HEK293 (cell line): ENCODE results near the gene SOCS4.
"Not testable (repeated sequence)": the region's sequence is repeated elsewhere in the genome, so short reads cannot be mapped to it uniquely, and the experiment has no call there.

Experiments
- CTCF ChIA-PET: fragments of 350-600 bp; formaldehyde crosslinking; extraction: SDS; loops from one replicate; lab custom pipeline; 2021; ENCODE audit warnings: antibody characterized with exemption; lab: Yijun Ruan, JAX
- POLR2A ChIA-PET: fragments of 300-600 bp; formaldehyde crosslinking; extraction: SDS; loops from one replicate; lab custom pipeline; 2020; ENCODE audit warnings: antibody characterized with exemption, inconsistent platforms; lab: Yijun Ruan, JAX
- H3K27ac ChIP-seq: fragments of 200-500 bp; sonication (Bioruptor generic); 2 replicates; pipeline ENCODE4 v1.5.1; 2014; ENCODE audit warnings: low read depth, low read length, control low read depth, inconsistent platforms; ENCODE audit errors: extremely low read depth
- H3K36me3 ChIP-seq, 2 experiments: fragments of 200-500 bp in 1 of 2; sonication (Bioruptor generic) in 1 of 2; 1 replicate in 1 of 2; 2 replicates in 1 of 2; pipeline ENCODE4 v1.5.1; 2014 to 2017; ENCODE audit warnings: inconsistent platforms in 2 of 2, low read length in 2 of 2; ENCODE audit not compliant: control insufficient read depth in 2 of 2, insufficient read depth in 1 of 2
- H3K4me1 ChIP-seq: fragments of 200-500 bp; sonication (Bioruptor generic); 2 replicates; pipeline ENCODE4 v1.5.1; 2014; ENCODE audit warnings: mild to moderate bottlenecking, low read length, inconsistent platforms; ENCODE audit not compliant: control insufficient read depth, insufficient read depth
- H3K4me3 ChIP-seq: 2 replicates; pipeline ENCODE4 v1.5.1; 2011; ENCODE audit warnings: low read depth, mild to moderate bottlenecking, control low read depth, low read length, moderate library complexity
- H3K9me3 ChIP-seq: fragments of 200-500 bp; sonication (Bioruptor generic); 2 replicates; pipeline ENCODE4 v1.5.1; 2014; ENCODE audit warnings: low read depth, low read length, inconsistent platforms; ENCODE audit not compliant: control insufficient read depth, insufficient read depth
- KLF1 ChIP-seq: fragments of 450-650 bp; formaldehyde crosslinking; IDR thresholded peaks from 2 replicates; pipeline ENCODE4 v1.5.1; 2016; ENCODE audit warnings: missing biosample characterization, missing genetic modification characterization
- PRDM1 ChIP-seq: fragments of 450-650 bp; formaldehyde crosslinking; IDR thresholded peaks from 2 replicates; pipeline ENCODE4; 2016; ENCODE audit warnings: missing biosample characterization, missing genetic modification characterization
- SCRT2 ChIP-seq: fragments of 450-650 bp; formaldehyde crosslinking; IDR thresholded peaks from 2 replicates; pipeline ENCODE4 v1.5.1; 2016; ENCODE audit warnings: missing biosample characterization, missing genetic modification characterization
- ZBTB1 ChIP-seq: fragments of 450-650 bp; formaldehyde crosslinking; IDR thresholded peaks from 2 replicates; pipeline ENCODE4 v1.5.1; 2016; ENCODE audit warnings: missing biosample characterization, missing genetic modification characterization
- ZBTB21 ChIP-seq: fragments of 450-650 bp; formaldehyde crosslinking; IDR thresholded peaks from 2 replicates; pipeline ENCODE4 v1.5.1; 2017; ENCODE audit warnings: missing biosample characterization, missing genetic modification characterization
- ZNF146 ChIP-seq: fragments of 450-650 bp; formaldehyde crosslinking; IDR thresholded peaks from 2 replicates; pipeline ENCODE4 v1.5.1; 2016; ENCODE audit warnings: missing biosample characterization, missing genetic modification characterization
- ZNF398 ChIP-seq: fragments of 450-650 bp; formaldehyde crosslinking; IDR thresholded peaks from 2 replicates; pipeline ENCODE4 v1.5.1; 2017; ENCODE audit warnings: missing biosample characterization, missing genetic modification characterization
- ZNF510 ChIP-seq: fragments of 450-650 bp; formaldehyde crosslinking; IDR thresholded peaks from 2 replicates; pipeline ENCODE4 v1.5.1; 2018; ENCODE audit warnings: mild to moderate bottlenecking, missing genetic modification characterization, missing biosample characterization; ENCODE audit not compliant: insufficient replicate concordance
- ZNF571 ChIP-seq: fragments of 450-650 bp; formaldehyde crosslinking; IDR thresholded peaks from 2 replicates; pipeline ENCODE4 v1.5.0; 2017; ENCODE audit warnings: missing biosample characterization, missing genetic modification characterization
- ZNF624 ChIP-seq: fragments of 450-650 bp; formaldehyde crosslinking; IDR thresholded peaks from 2 replicates; pipeline ENCODE4 v1.5.1; 2017; ENCODE audit warnings: missing biosample characterization, missing genetic modification characterization
- ZNF664 ChIP-seq: fragments of 450-650 bp; formaldehyde crosslinking; IDR thresholded peaks from 2 replicates; pipeline ENCODE4 v1.5.1; 2016; ENCODE audit warnings: missing biosample characterization, missing genetic modification characterization
- ZNF830 ChIP-seq: fragments of 450-650 bp; IDR thresholded peaks from 2 replicates; pipeline ENCODE4 v1.5.0; 2018; ENCODE audit warnings: missing biosample characterization, missing genetic modification characterization, low read depth, mild to moderate bottlenecking, moderate library complexity
- TF ChIP-seq, protein P1 (sequence below): fragments of 450-650 bp; formaldehyde crosslinking; IDR thresholded peaks from 2 replicates; pipeline ENCODE4 v1.5.1; 2016; ENCODE audit warnings: missing biosample characterization, missing genetic modification characterization
- TF ChIP-seq, protein P2 (sequence below): fragments of 450-650 bp; IDR thresholded peaks from 2 replicates; pipeline ENCODE4 v1.5.1; 2018; ENCODE audit warnings: missing biosample characterization, missing genetic modification characterization
- TF ChIP-seq, protein P3 (sequence below): fragments of 450-650 bp; formaldehyde crosslinking; IDR thresholded peaks from 2 replicates; pipeline ENCODE4 v1.5.1; 2016; ENCODE audit warnings: missing biosample characterization, missing genetic modification characterization
- TF ChIP-seq, protein P4 (sequence below): fragments of 450-650 bp; formaldehyde crosslinking; IDR thresholded peaks from 2 replicates; pipeline ENCODE4 v1.5.1; 2016; ENCODE audit warnings: missing biosample characterization, missing genetic modification characterization

Gene SOCS4

DNA sequence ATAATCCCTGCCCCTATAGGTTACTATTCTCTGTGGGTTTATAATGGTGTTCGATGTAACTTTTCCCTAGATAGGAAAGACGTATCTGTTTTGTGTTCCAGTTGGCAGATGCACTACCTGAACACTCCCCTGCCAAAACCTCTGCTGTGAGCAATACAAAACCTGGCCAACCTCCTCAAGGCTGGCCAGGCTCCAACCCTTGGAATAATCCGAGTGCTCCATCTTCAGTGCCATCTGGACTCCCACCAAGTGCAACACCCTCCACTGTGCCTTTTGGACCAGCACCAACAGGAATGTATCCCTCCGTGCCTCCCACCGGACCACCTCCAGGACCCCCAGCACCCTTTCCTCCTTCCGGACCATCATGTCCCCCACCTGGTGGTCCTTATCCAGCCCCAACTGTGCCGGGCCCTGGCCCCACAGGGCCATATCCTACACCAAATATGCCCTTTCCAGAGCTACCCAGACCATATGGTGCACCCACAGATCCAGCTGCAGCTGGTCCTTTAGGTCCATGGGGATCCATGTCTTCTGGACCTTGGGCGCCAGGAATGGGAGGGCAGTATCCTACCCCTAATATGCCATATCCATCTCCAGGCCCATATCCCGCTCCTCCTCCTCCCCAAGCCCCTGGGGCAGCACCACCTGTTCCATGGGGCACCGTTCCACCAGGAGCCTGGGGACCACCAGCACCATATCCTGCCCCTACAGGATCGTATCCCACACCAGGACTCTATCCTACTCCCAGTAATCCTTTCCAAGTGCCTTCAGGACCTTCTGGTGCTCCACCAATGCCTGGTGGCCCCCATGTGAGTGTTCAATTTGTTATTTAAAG is 35.7 kb downstream of the SOCS4 start:
- H3K4me1 ChIP-seq, result no peaks in the 10 kb centered on the region
- no peaks in the 10 kb centered on the region for H3K9me3 ChIP-seq
- POLR2A ChIA-PET, result interaction anchor here (1.2 kb wide), 1 partner anchor 10 kb away, joined by 3 read pairs; no protein-coding TSS in a partner anchor
- CTCF ChIA-PET, result interaction anchor here (1.2 kb wide), 1 partner anchor 11 kb away, joined by 3 read pairs; the partner anchor contains the start of gene MAPK1IP1L
- peaks cover 69 to 78% of the 10 kb centered on the region in 2 experiments for H3K36me3 ChIP-seq
- no peak for TF ChIP-seq PRDM1 (tag by site-specific recombination)
- TF ChIP-seq, protein P1, sequence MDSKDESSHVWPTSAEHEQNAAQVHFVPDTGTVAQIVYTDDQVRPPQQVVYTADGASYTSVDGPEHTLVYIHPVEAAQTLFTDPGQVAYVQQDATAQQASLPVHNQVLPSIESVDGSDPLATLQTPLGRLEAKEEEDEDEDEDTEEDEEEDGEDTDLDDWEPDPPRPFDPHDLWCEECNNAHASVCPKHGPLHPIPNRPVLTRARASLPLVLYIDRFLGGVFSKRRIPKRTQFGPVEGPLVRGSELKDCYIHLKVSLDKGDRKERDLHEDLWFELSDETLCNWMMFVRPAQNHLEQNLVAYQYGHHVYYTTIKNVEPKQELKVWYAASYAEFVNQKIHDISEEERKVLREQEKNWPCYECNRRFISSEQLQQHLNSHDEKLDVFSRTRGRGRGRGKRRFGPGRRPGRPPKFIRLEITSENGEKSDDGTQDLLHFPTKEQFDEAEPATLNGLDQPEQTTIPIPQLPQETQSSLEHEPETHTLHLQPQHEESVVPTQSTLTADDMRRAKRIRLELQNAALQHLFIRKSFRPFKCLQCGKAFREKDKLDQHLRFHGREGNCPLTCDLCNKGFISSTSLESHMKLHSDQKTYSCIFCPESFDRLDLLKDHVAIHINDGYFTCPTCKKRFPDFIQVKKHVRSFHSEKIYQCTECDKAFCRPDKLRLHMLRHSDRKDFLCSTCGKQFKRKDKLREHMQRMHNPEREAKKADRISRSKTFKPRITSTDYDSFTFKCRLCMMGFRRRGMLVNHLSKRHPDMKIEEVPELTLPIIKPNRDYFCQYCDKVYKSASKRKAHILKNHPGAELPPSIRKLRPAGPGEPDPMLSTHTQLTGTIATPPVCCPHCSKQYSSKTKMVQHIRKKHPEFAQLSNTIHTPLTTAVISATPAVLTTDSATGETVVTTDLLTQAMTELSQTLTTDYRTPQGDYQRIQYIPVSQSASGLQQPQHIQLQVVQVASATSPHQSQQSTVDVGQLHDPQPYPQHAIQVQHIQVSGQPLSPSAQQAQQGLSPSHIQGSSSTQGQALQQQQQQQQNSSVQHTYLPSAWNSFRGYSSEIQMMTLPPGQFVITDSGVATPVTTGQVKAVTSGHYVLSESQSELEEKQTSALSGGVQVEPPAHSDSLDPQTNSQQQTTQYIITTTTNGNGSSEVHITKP (tag by site-specific recombination), result no peak
- no peak for TF ChIP-seq ZNF146 (tag by site-specific recombination)
- TF ChIP-seq ZNF510 (tag by site-specific recombination), result no peak
- no peak for TF ChIP-seq ZNF571 (tag by site-specific recombination)
- TF ChIP-seq, protein P2, sequence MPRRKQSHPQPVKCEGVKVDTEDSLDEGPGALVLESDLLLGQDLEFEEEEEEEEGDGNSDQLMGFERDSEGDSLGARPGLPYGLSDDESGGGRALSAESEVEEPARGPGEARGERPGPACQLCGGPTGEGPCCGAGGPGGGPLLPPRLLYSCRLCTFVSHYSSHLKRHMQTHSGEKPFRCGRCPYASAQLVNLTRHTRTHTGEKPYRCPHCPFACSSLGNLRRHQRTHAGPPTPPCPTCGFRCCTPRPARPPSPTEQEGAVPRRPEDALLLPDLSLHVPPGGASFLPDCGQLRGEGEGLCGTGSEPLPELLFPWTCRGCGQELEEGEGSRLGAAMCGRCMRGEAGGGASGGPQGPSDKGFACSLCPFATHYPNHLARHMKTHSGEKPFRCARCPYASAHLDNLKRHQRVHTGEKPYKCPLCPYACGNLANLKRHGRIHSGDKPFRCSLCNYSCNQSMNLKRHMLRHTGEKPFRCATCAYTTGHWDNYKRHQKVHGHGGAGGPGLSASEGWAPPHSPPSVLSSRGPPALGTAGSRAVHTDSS (tag by site-specific recombination), result no peak
- no peak for TF ChIP-seq KLF1 (tag by site-specific recombination)
- no peak for TF ChIP-seq SCRT2
- TF ChIP-seq ZBTB1 (tag by site-specific recombination), result no peak
- no peak for TF ChIP-seq ZNF624 (tag by site-specific recombination)
- TF ChIP-seq ZNF664 (tag by site-specific recombination), result no peak
- TF ChIP-seq, protein P3, sequence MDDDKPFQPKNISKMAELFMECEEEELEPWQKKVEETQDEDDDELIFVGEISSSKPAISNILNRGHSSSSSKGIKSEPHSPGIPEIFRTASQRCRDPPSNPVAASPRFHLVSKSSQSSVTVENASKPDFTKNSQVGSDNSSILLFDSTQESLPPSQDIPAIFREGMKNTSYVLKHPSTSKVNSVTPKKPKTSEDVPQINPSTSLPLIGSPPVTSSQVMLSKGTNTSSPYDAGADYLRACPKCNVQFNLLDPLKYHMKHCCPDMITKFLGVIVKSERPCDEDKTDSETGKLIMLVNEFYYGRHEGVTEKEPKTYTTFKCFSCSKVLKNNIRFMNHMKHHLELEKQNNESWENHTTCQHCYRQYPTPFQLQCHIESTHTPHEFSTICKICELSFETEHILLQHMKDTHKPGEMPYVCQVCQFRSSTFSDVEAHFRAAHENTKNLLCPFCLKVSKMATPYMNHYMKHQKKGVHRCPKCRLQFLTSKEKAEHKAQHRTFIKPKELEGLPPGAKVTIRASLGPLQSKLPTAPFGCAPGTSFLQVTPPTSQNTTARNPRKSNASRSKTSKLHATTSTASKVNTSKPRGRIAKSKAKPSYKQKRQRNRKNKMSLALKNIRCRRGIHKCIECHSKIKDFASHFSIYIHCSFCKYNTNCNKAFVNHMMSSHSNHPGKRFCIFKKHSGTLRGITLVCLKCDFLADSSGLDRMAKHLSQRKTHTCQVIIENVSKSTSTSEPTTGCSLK (tag by site-specific recombination), result no peak
- TF ChIP-seq ZNF398 (tag by site-specific recombination), result no peak
- TF ChIP-seq, protein P4, sequence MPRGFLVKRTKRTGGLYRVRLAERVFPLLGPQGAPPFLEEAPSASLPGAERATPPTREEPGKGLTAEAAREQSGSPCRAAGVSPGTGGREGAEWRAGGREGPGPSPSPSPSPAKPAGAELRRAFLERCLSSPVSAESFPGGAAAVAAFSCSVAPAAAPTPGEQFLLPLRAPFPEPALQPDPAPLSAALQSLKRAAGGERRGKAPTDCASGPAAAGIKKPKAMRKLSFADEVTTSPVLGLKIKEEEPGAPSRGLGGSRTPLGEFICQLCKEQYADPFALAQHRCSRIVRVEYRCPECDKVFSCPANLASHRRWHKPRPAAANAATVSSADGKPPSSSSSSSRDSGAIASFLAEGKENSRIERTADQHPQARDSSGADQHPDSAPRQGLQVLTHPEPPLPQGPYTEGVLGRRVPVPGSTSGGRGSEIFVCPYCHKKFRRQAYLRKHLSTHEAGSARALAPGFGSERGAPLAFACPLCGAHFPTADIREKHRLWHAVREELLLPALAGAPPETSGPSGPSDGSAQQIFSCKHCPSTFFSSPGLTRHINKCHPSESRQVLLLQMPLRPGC, result no peak
- no peak for TF ChIP-seq ZBTB21 (tag by site-specific recombination)
- TF ChIP-seq ZNF830, result no peak
- no peak overlapping the region for H3K27ac ChIP-seq
- H3K4me3 ChIP-seq, result no peak overlapping the region

- POLR2A ChIA-PET, result interaction anchor here (1.8 kb wide), 1 partner anchor 38 kb away, joined by 6 read pairs; the partner anchor contains the start of genes SOCS4 and WDHD1
- H3K27ac ChIP-seq, CTCF ChIA-PET: not testable (repeated sequence)
These were observed 37.9 kb downstream of the SOCS4 start for GRCh38 chr14:55064896-55065295.

More at GRCh38 chr14:55064896-55065295, 37.9 kb downstream of the SOCS4 start:
- not testable (repeated sequence) for H3K9me3 ChIP-seq, H3K4me1 ChIP-seq, H3K4me3 ChIP-seq
- H3K36me3 ChIP-seq, result peaks cover 55 to 65% of the 10 kb centered on the region in 2 experiments
